IPS-18a (cell line): Measurements from ENCODE around the gene ZNF341.

Experiments used
- H3K27ac ChIP-seq: one replicate; pipeline ENCODE4 v1.5.1; 2013; ENCODE audit warnings: low read length
- H3K27me3 ChIP-seq: one replicate; pipeline ENCODE4 v1.6.1; 2013; ENCODE audit warnings: mild to moderate bottlenecking, low read length; ENCODE audit not compliant: control insufficient read depth, insufficient read depth
- H3K36me3 ChIP-seq: one replicate; pipeline ENCODE4 v1.6.1; 2013; ENCODE audit warnings: low read depth, low read length; ENCODE audit not compliant: control insufficient read depth
- H3K4me1 ChIP-seq: one replicate; pipeline ENCODE4 v1.6.1; 2013; ENCODE audit warnings: low read depth, low read length; ENCODE audit not compliant: control insufficient read depth
- H3K4me3 ChIP-seq: one replicate; pipeline ENCODE4 v1.5.1; 2013; ENCODE audit warnings: low read length
- H3K9ac ChIP-seq: one replicate; pipeline ENCODE4 v1.6.1; 2013; ENCODE audit warnings: mild to moderate bottlenecking, low read length, moderate library complexity
- H3K9me3 ChIP-seq: one replicate; pipeline ENCODE4 v1.6.1; 2013; ENCODE audit warnings: low read depth, low read length; ENCODE audit not compliant: control insufficient read depth

The ZNF341 gene

GRCh38 chr20:33704197-33704924 lies 27.4 kb upstream of the ZNF341 start:
- Histone ChIP-seq H3K4me3 (no peak overlapping the region), H3K36me3 (no peaks in the 10 kb centered on the region), H3K27me3 (no peaks in the 10 kb centered on the region), H3K4me1 (no peaks in the 10 kb centered on the region), H3K9ac (no peak overlapping the region), H3K9me3 (no peaks in the 10 kb centered on the region), H3K27ac (no peak overlapping the region)

GRCh38 chr20:33707668-33708067 lies 24.1 kb upstream of the ZNF341 start:
- Histone ChIP-seq H3K27me3 (no peaks in the 10 kb centered on the region), H3K27ac (no peak overlapping the region), H3K9me3 (no peaks in the 10 kb centered on the region), H3K4me1 (no peaks in the 10 kb centered on the region), H3K36me3 (no peaks in the 10 kb centered on the region), H3K9ac (no peak overlapping the region), H3K4me3 (no peak overlapping the region)

- Histone ChIP-seq H3K4me1 (no peaks in the 10 kb centered on the region), H3K9ac (no peak overlapping the region), H3K9me3 (no peaks in the 10 kb centered on the region), H3K27ac (no peak overlapping the region), H3K4me3 (no peak overlapping the region), H3K36me3 (no peaks in the 10 kb centered on the region), H3K27me3 (no peaks in the 10 kb centered on the region)
Measured at GRCh38 chr20:33709398-33709797, 22.4 kb upstream of the ZNF341 start.

GRCh38 chr20:33709905-33710541 lies 21.8 kb upstream of the ZNF341 start:
- no peaks in the 10 kb centered on the region for H3K9me3 ChIP-seq
- H3K27ac ChIP-seq = no peak overlapping the region
- H3K4me1 ChIP-seq = no peaks in the 10 kb centered on the region
- no peaks in the 10 kb centered on the region for H3K36me3 ChIP-seq
- no peaks in the 10 kb centered on the region for H3K27me3 ChIP-seq
- H3K4me3 ChIP-seq = no peak overlapping the region
- H3K9ac ChIP-seq = no peak overlapping the region

- Histone ChIP-seq H3K27ac (no peak overlapping the region), H3K4me3 (no peak overlapping the region), H3K9me3 (no peaks in the 10 kb centered on the region), H3K36me3 (no peaks in the 10 kb centered on the region), H3K9ac (no peak overlapping the region), H3K4me1 (no peaks in the 10 kb centered on the region), H3K27me3 (no peaks in the 10 kb centered on the region)
Measured at GRCh38 chr20:33710681-33711445, 20.9 kb upstream of the ZNF341 start.

- H3K4me1 ChIP-seq = no peaks in the 10 kb centered on the region
- H3K9me3 ChIP-seq = no peaks in the 10 kb centered on the region
- H3K36me3 ChIP-seq = no peaks in the 10 kb centered on the region
- no peaks in the 10 kb centered on the region for H3K27me3 ChIP-seq
- H3K9ac ChIP-seq = no peak overlapping the region
- H3K4me3 ChIP-seq = no peak overlapping the region
- no peak overlapping the region for H3K27ac ChIP-seq
Measured at GRCh38 chr20:33711446-33711738, 20.4 kb upstream of the ZNF341 start.

GRCh38 chr20:33713865-33714367 lies 17.9 kb upstream of the ZNF341 start:
- H3K27me3 ChIP-seq = no peaks in the 10 kb centered on the region
- no peaks in the 10 kb centered on the region for H3K36me3 ChIP-seq
- H3K4me1 ChIP-seq = no peaks in the 10 kb centered on the region
- H3K27ac ChIP-seq = no peak overlapping the region
- no peak overlapping the region for H3K4me3 ChIP-seq
- no peak overlapping the region for H3K9ac ChIP-seq
- H3K9me3 ChIP-seq = no peaks in the 10 kb centered on the region

- Histone ChIP-seq H3K36me3 (no peaks in the 10 kb centered on the region), H3K9ac (no peak overlapping the region), H3K4me1 (no peaks in the 10 kb centered on the region), H3K27me3 (no peaks in the 10 kb centered on the region), H3K9me3 (no peaks in the 10 kb centered on the region), H3K4me3 (no peak overlapping the region), H3K27ac (no peak overlapping the region)
Measured at GRCh38 chr20:33716498-33716897, 15.3 kb upstream of the ZNF341 start.

GRCh38 chr20:33719277-33719988 lies 12.4 kb upstream of the ZNF341 start:
- Histone ChIP-seq H3K27me3 (no peaks in the 10 kb centered on the region), H3K4me1 (no peaks in the 10 kb centered on the region), H3K4me3 (peak overlapping the region; percentile 52), H3K36me3 (no peaks in the 10 kb centered on the region), H3K9ac (no peak overlapping the region), H3K9me3 (no peaks in the 10 kb centered on the region), H3K27ac (no peak overlapping the region)

GRCh38 chr20:33719989-33720709 lies 11.6 kb upstream of the ZNF341 start, which contains the start of gene PXMP4:
PXMP4 (minus strand) TSS chr20:33720310; CDS start chr20:33720207, 103 bp downstream.
- Histone ChIP-seq H3K27ac (no peak within 1 kb of the TSS), H3K9ac (no peak within 1 kb of the TSS)

More at GRCh38 chr20:33719989-33720709, 11.6 kb upstream of the ZNF341 start, which contains the start of gene PXMP4:
- Histone ChIP-seq H3K4me3 (peak within 1 kb of the TSS; percentile 52), H3K4me1 (no peaks in the 10 kb centered on the region), H3K9me3 (no peaks in the 10 kb centered on the region), H3K27me3 (no peaks in the 10 kb centered on the region), H3K36me3 (no peaks in the 10 kb centered on the region)
